HAP-1 (cell line): ENCODE measurements around the gene CDH1.

Experiments
- DNase-seq, 2 experiments: peaks; one replicate each; pipeline ENCODE4 v3.0.0-alpha.2; 2016 to 2020; ENCODE audit warnings: low spot score in 2 of 2
- H3K27me3 ChIP-seq: fragments of 250-450 bp; sonication (Bioruptor Pico); 2 replicates; pipeline ENCODE4 v1.5.1; 2020; ENCODE audit warnings: low read depth, mild to moderate bottlenecking, moderate library complexity
- H3K36me3 ChIP-seq: fragments of 250-450 bp; sonication (Bioruptor Pico); replicated peaks from 2 replicates; pipeline ENCODE4 v1.5.1; 2020; ENCODE audit warnings: mild to moderate bottlenecking
- H3K4me1 ChIP-seq: fragments of 250-450 bp; sonication (Bioruptor Pico); 2 replicates; pipeline ENCODE4 v1.5.1; 2020; ENCODE audit warnings: mild to moderate bottlenecking
- H3K4me3 ChIP-seq: fragments of 250-450 bp; sonication (Bioruptor Pico); 2 replicates; pipeline ENCODE4 v1.5.1; 2020; ENCODE audit warnings: mild to moderate bottlenecking, moderate library complexity
- H3K9me3 ChIP-seq: fragments of 250-450 bp; sonication (Bioruptor Pico); 2 replicates; pipeline ENCODE4 v1.5.1; 2020; ENCODE audit warnings: mild to moderate bottlenecking, moderate library complexity
- in situ Hi-C: fragments of 300-500 bp; cut with MboI; formaldehyde crosslinking; loops from 3 replicates; pipeline ENCODE4 v1.14.3; 2020; ENCODE audit warnings: low sequenced_read_pairs, inconsistent platforms, mixed read lengths

The CDH1 gene

DNA sequence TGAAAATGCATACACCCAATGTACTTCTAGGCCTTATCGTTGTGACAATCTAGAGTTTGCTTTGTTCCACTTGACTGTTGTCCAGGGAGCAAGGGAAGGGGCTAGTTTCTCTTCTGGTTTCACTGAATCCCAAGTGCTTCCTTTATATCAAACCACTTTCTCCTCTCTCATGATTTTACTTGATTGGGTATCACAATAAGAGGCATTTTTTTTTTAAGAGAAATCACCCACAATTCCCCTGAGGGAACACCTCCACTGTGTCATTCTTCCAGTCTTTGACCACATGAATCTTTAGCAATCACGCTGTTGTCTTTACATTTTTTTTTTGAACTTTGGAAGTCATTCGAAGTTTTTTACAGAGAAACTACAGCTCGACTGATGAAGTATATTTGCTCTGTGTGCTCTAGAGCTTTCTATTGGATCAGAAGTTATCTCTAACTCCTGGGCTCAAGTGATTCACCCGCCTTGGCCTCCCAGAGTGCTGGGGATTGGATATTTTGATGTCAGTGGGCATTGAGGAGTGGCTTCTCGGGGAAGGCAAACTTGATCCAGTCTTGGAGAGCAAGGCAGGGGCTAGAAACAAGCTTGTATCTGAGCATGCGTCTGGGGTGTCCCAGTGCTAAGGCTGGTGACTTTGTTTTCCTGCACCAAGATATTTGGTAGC, 3.0 kb downstream of the CDH1 start:
- Histone ChIP-seq H3K36me3 (no peaks in the 10 kb centered on the region), H3K4me3 (no peak overlapping the region), H3K27me3 (no peaks in the 10 kb centered on the region), H3K9me3 (no peaks in the 10 kb centered on the region), H3K4me1 (peaks cover 4% of the 10 kb centered on the region; the same call in 1 of the 2 replicates)
- DNase-seq: no peak
- in situ Hi-C loops: no loop called here

DNA sequence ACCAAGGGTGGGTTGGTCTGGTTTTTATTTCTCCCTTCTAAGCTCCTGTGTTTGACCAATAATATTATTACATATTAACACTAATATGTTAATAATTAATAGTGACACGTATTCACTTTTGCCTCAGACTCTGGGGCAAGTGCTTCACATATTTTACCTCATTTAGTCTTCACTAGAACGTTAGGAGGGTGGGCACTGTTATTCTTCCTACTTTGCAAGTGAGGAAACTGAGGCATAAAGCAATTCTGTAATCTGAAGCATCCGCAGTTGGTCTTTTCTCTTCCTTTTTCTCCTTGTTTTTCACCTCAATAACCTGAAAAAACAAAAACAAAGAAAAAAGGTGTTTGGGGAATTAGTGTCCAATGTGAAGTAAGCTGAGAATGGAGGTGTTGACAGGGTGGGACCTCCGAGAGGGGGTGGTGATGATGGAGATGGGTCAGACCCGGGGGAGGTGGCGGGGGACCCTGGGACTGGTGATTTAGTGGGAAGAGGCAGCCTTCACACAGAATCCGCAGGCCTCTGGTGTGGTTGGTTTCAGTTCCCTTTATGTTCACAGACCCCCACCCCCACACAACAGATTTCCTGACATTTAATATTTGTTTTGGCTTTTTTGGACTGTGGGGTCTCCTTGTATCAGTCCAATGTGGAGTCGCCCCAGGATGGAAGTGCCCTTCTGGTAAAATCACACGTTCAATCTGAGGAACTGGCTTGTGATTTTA, 3.7 kb downstream of the CDH1 start:
- Histone ChIP-seq H3K36me3 (no peaks in the 10 kb centered on the region), H3K9me3 (no peaks in the 10 kb centered on the region), H3K4me3 (no peak overlapping the region), H3K4me1 (peaks cover 4% of the 10 kb centered on the region; the same call in 1 of the 2 replicates), H3K27me3 (no peaks in the 10 kb centered on the region)
- DNase-seq: no peak
- in situ Hi-C loops: no loop called here

DNA sequence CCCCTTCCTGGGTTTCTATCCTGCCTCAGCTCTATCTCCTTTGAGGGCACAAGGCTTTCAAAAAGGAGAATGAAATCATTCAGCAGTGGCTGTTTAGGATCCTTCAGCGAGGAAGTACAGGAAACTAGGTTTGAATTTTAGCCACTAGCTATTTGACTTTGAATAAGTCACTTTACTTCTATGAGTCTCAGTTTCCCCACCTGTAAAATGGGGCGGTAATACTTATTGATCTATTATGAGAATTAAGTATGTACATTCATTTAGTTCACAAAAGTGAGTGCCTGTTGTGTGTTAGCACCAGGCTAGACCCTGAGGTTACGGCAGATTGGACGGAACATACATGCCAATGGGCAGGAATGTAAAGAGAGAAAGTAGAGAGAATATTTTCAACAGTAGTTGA, 6.6 kb downstream of the CDH1 start:
- in situ Hi-C loops: no loop called here
- no peak overlapping the region for H3K4me3 ChIP-seq
- peaks cover 4% of the 10 kb centered on the region; the same call in 1 of the 2 replicates for H3K4me1 ChIP-seq
- no peak for DNase-seq
- H3K27me3 ChIP-seq: no peaks in the 10 kb centered on the region
- H3K36me3 ChIP-seq: no peaks in the 10 kb centered on the region
- H3K9me3 ChIP-seq: no peaks in the 10 kb centered on the region

DNA sequence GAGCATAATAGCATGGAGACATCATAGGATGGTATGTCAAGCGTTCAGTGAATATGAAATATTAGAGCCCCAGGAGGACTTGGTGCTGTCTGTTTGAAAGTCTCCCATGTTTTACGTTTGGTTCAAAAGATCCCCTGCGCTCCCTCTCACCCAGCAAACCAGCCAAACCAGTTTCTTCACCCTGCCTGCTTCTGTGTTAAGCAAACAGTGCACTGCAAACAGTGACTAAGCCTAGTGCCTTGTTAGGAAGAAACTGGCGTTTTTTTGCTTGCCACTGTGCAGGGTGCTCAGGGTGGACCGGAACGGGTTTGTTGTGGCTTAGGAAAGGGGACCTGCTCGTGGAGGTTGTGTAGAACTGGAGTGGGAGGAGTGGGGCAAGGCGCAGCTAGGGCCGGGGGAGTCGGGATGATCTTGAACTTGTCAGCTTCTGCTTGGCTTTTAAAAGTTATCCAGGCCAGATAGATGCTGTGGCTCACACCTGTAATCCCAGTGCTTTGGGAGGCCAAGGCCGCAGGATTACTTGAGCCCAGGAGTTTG, 7.7 kb downstream of the CDH1 start:
- DNase-seq: no peak
- in situ Hi-C loops: no loop called here
- Histone ChIP-seq H3K4me1 (peaks cover 4% of the 10 kb centered on the region; the same call in 1 of the 2 replicates), H3K9me3 (no peaks in the 10 kb centered on the region), H3K36me3 (no peaks in the 10 kb centered on the region), H3K27me3 (no peaks in the 10 kb centered on the region), H3K4me3 (no peak overlapping the region)

DNA sequence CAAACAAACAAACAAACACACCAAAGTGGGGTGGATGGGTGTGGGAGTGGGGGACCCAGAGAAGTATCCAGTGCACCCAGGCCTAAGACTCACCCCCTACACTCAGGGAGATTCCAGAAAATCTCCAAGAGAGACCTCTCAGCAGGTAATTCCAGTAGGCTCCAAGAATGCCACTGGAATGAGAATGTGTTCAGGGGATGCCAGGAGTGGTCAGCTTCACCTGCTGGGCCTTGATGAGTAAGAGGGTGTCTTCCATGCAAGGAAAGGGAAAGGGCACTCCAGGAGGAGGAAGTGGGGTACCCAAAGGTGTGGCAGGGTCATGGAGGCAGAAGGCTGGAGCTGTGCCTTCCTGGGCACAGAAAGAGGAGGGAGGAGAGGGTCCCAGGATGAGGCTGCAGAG, 9.9 kb downstream of the CDH1 start:
- H3K9me3 ChIP-seq: no peaks in the 10 kb centered on the region
- in situ Hi-C loops: no loop called here
- peaks cover 4% of the 10 kb centered on the region; the same call in 1 of the 2 replicates for H3K4me1 ChIP-seq
- no peak for DNase-seq
- no peak overlapping the region for H3K4me3 ChIP-seq
- no peaks in the 10 kb centered on the region for H3K36me3 ChIP-seq
- H3K27me3 ChIP-seq: no peaks in the 10 kb centered on the region

DNA sequence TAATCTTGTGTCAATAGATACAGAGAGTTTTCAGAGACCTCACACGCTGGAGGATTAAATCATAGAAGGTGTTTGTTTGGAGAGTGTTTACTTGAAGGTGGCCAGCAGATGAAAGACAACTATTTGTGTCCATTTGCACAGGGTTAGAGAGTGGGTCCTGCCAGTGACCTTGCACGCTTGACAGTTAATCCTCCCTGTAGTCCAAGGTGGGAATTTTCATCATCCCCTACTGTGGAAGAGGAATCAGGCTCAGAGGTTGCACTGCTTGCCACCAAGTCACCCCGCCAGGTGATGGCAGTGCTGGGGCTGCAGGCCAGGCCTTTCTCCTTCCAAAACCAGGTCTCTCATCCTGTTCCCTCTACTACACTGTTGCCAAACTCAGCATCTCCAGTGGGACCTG, 12.3 kb downstream of the CDH1 start:
- H3K4me1 ChIP-seq: no peaks in the 10 kb centered on the region
- DNase-seq: no peak
- no peaks in the 10 kb centered on the region for H3K9me3 ChIP-seq
- H3K27me3 ChIP-seq: no peaks in the 10 kb centered on the region
- H3K36me3 ChIP-seq: no peaks in the 10 kb centered on the region
- no peak overlapping the region for H3K4me3 ChIP-seq
- in situ Hi-C loops: no loop called here

DNA sequence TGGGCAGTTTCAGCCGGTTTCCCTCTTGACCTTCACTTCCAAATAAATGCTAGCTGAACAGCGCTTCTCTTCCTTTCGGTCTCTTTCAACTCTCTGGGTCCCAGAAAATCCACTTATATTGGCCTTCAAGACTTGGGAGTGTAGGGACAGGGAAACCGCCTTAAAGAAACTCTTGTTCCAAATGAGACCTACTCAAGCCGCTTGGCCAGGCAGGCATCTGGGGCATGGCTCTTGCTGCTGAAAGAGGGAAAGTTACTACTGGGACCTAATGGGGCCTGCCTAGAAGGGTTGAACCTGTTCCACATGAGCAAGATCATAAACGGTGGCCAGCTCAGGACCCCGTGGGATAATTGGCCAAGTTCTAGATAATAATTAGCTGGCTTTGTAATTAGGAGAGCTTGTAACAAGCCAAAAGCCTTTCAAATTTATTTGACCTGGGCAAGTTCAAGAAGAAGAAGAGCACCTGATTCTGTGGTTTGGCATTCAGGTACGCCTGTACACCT, 13.2 kb downstream of the CDH1 start:
- H3K27me3 ChIP-seq: no peaks in the 10 kb centered on the region
- no peak for DNase-seq
- no peaks in the 10 kb centered on the region for H3K9me3 ChIP-seq
- no peaks in the 10 kb centered on the region for H3K36me3 ChIP-seq
- H3K4me3 ChIP-seq: no peak overlapping the region
- in situ Hi-C loops: no loop called here
- no peaks in the 10 kb centered on the region for H3K4me1 ChIP-seq

DNA sequence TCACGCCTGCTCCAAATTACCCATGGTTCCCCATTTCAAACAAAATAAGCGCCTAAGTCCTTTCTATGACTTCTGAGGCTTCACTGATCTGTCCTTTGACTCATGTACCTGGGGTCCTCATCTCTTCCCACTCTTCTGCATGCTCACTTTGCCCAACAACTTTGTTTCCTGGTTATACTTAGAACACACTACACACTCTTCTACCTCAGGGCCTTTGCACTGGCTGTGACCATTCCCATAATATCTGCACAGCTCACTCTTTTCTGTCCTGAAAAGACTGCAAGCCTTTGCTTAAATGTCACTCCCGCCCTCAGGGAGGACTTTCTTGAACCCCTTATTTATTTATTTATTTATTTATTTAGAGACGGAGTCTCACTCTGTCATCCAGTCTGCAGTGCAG, 14.1 kb downstream of the CDH1 start:
- H3K9me3 ChIP-seq: no peaks in the 10 kb centered on the region
- in situ Hi-C loops: no loop called here
- DNase-seq: no peak

DNA sequence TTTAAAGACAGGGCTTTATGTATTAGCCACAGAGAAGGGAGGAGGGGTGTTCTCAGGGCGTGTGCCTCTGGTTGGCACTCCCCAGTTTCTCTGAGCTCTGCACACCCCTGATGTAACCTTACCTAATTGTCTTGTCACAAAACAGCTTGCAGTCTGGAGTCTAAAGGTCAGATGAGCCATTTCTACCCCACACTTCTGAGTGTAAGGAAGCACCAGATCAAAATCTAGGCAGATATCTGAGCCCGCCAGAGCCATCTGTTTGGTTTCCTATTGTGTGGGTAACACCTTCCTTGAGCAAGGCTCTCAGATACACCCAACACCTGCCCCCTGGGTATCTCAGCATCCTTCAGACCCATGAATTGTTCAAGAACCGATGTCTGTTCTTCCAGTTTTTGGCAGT, 15.5 kb downstream of the CDH1 start:
- H3K4me1 ChIP-seq: no peaks in the 10 kb centered on the region
- in situ Hi-C loops: no loop called here
- no peak for DNase-seq
- no peak overlapping the region for H3K4me3 ChIP-seq
- no peaks in the 10 kb centered on the region for H3K9me3 ChIP-seq
- H3K27me3 ChIP-seq: no peaks in the 10 kb centered on the region
- no peaks in the 10 kb centered on the region for H3K36me3 ChIP-seq

More for the DNA sequence above, 14.1 kb downstream of the CDH1 start:
- H3K36me3 ChIP-seq: no peaks in the 10 kb centered on the region
- no peak overlapping the region for H3K4me3 ChIP-seq
- H3K27me3 ChIP-seq: no peaks in the 10 kb centered on the region
- H3K4me1 ChIP-seq: no peaks in the 10 kb centered on the region

DNA sequence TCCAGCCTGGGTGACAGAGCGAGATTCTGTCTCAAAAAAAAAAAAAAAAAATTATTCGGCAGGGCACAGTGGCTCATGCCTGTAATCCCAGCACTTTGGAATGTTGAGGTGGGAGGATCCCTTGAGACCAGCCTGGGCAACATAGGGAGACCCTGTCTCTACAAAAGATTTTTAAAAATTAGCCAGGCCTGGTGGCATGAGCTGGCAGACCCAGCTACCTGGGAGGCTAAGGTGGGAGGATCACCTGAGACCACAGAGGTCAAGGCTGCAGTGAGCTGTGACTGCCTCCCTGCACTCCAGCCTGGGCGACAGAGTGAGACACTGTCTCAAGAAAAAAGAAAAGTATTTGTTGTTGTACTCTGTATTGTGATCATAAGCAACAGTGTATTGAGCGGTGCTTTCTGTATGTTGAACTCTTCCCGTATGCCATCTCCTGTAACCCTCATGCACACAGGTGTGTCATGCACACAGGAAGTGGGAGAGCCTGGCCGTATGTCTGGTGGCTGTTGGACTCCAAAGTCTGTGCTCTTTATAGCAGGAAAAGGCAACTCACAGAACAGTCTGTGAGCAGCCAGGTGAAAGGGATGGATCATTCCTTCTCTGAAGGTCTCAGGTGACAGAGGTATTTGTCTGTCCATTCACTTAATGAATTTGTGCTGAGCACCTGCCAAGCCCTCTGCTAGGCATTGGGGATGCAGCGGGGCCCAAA, 17.1 kb downstream of the CDH1 start:
- Histone ChIP-seq H3K9me3 (no peaks in the 10 kb centered on the region), H3K4me3 (no peak overlapping the region), H3K27me3 (no peaks in the 10 kb centered on the region), H3K36me3 (no peaks in the 10 kb centered on the region), H3K4me1 (no peaks in the 10 kb centered on the region)
- DNase-seq: no peak
- in situ Hi-C loops: no loop called here

DNA sequence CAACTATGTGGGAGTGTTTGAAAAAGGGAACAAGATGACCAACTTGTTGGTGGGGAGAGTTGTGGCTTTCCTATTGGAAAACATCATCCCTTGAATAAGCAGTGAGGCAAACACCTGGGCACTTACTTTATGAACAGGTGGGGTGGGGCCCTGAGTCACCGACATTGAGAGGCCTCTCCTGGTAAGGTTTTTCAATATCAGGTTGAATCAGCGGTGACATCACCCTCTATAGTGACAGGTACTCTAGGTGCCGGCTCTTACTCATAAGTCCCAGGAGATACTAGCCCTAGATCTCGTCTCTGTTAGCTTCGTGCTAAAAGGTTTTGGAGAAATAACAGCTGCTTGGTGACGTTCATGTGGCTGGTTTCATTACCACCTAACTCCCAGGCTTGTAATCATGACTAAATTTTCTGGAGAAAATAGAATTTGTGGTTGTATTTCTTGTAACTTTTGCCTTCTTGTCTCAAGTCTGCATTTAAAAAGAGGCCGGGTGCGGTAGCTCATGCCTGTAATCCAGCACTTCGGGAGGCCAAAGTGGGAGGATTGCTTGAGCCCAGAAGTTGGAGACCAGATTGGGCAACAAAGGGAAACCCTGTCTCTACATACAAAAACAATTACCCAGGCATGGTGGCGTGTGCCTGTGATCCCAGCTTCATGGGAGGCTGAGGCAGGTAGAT, 19.3 kb downstream of the CDH1 start:
- H3K4me3 ChIP-seq: no peak overlapping the region
- H3K36me3 ChIP-seq: no peaks in the 10 kb centered on the region
- H3K9me3 ChIP-seq: no peaks in the 10 kb centered on the region
- H3K4me1 ChIP-seq: peaks cover 8% of the 10 kb centered on the region
- in situ Hi-C loops: no loop called here
- DNase-seq: no peak
- H3K27me3 ChIP-seq: no peaks in the 10 kb centered on the region

DNA sequence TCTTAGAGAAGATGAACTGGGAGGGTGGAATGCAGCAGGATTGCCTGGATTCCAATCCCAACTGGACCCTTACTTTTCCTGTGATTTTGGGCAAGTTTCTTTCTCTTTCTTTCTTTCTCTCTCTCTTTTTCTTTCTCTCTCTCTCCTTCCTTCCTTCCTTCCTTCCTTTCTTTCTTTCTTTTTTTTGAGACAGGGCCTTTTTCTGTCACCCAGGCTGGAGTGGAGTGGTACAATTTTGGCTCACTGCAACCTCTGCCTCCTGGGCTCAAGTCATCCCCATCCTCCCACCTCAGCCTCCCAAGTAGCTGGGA, 20.5 kb downstream of the CDH1 start:
- Histone ChIP-seq H3K36me3 (no peaks in the 10 kb centered on the region), H3K27me3 (no peaks in the 10 kb centered on the region), H3K9me3 (no peaks in the 10 kb centered on the region), H3K4me3 (no peak overlapping the region), H3K4me1 (peaks cover 8% of the 10 kb centered on the region)
- no peak for DNase-seq
- in situ Hi-C loops: no loop called here

DNA sequence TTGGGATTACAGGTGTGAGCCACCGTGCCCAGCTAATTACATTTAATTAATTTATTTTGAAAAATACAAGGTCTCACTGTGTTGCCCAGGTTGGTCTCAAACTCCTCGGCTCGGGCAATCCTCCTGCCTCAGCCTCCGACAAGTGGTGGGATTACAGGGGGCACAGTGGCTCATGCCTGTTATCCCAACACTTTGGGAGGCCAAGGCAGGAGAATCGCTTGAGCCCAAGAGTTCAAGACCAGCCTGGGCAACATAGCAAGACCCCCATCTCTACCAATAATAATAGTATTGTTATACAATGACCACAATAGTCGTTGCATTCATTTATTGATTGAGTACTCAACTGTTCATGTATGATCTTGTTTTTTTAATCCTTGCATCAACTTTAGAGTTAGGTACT, 22.0 kb downstream of the CDH1 start:
- Histone ChIP-seq H3K36me3 (no peaks in the 10 kb centered on the region), H3K27me3 (no peaks in the 10 kb centered on the region), H3K4me3 (no peak overlapping the region), H3K4me1 (peaks cover 8% of the 10 kb centered on the region), H3K9me3 (no peaks in the 10 kb centered on the region)
- no peak for DNase-seq
- in situ Hi-C loops: no loop called here
